GM23338 (cell line): Measurements from ENCODE around the gene PHF13. TPM values are rescaled to one million over a fixed set of nuclear protein-coding genes. Genes with fewer than 3 reads are reported as not detected.

Experiments used
- ATAC-seq: fragments of 200-7000 bp; cut with Tn5 transposase; 3 replicates; pipeline ENCODE4 v1.9.1; 2020
- DNase-seq: peaks from one replicate; pipeline ENCODE4 v3.0.0-alpha.2; 2015; ENCODE audit warnings: low spot score
- H2AFZ ChIP-seq: fragments of 200-600 bp; sonication (generic); 2 replicates; pipeline ENCODE4 v1.8.0; 2016; ENCODE audit warnings: antibody characterized with exemption, mild to moderate bottlenecking, moderate library complexity
- H3F3A ChIP-seq: fragments of 200-600 bp; sonication (generic); replicated peaks from 2 replicates; pipeline ENCODE4 v1.8.0; 2017; ENCODE audit warnings: antibody characterized with exemption, mixed run types, low read depth
- H3K27ac ChIP-seq: fragments of 200-600 bp; sonication (generic); 2 replicates; pipeline ENCODE4 v1.6.1; 2016; ENCODE audit warnings: low read depth
- H3K27me3 ChIP-seq: fragments of 200-600 bp; sonication (generic); 2 replicates; pipeline ENCODE4 v1.8.0; 2016; ENCODE audit warnings: mild to moderate bottlenecking, mixed run types, moderate library complexity; ENCODE audit not compliant: insufficient read depth
- H3K36me3 ChIP-seq: fragments of 200-600 bp; sonication (generic); 2 replicates; pipeline ENCODE4 v1.8.0; 2016; ENCODE audit warnings: mild to moderate bottlenecking; ENCODE audit not compliant: insufficient read depth
- H3K4me1 ChIP-seq: fragments of 200-600 bp; sonication (generic); 2 replicates; pipeline ENCODE4 v1.8.0; 2016; ENCODE audit warnings: mild to moderate bottlenecking, moderate library complexity; ENCODE audit not compliant: insufficient read depth
- H3K4me2 ChIP-seq: fragments of 200-600 bp; sonication (generic); 2 replicates; pipeline ENCODE4 v1.7.1; 2017; ENCODE audit warnings: mixed run types
- H3K4me3 ChIP-seq: fragments of 200-600 bp; sonication (generic); 2 replicates; pipeline ENCODE4 v1.6.1; 2016; ENCODE audit warnings: mixed run types
- H3K79me2 ChIP-seq: fragments of 200-600 bp; sonication (generic); replicated peaks from 2 replicates; pipeline ENCODE4 v1.8.0; 2017; ENCODE audit warnings: mild to moderate bottlenecking; ENCODE audit not compliant: insufficient read depth
- H3K9me2 ChIP-seq: fragments of 200-600 bp; sonication (generic); 2 replicates; pipeline ENCODE4 v1.8.0; 2017; ENCODE audit not compliant: insufficient read depth
- H4K20me1 ChIP-seq: fragments of 200-600 bp; sonication (generic); replicated peaks from 2 replicates; pipeline ENCODE4 v1.8.0; 2017; ENCODE audit warnings: mild to moderate bottlenecking; ENCODE audit not compliant: insufficient read depth
- H3K27ac Mint-ChIP-seq: 2 replicates; pipeline ENCODE4 v1.8.0; 2020; ENCODE audit warnings: inconsistent platforms, mild to moderate bottlenecking, moderate library complexity, mixed read lengths
- H3K27me3 Mint-ChIP-seq: 3 replicates; pipeline ENCODE4 v1.8.0; 2022; ENCODE audit warnings: low read depth, mild to moderate bottlenecking, moderate library complexity, mixed read lengths, inconsistent platforms; ENCODE audit not compliant: insufficient read depth, poor library complexity
- H3K36me3 Mint-ChIP-seq: 3 replicates; pipeline ENCODE4 v1.8.0; 2021; ENCODE audit warnings: low read depth, mild to moderate bottlenecking, inconsistent platforms, moderate library complexity, mixed read lengths
- H3K4me1 Mint-ChIP-seq: 3 replicates; pipeline ENCODE4 v1.8.0; 2020; ENCODE audit warnings: mild to moderate bottlenecking, inconsistent platforms, mixed read lengths
- H3K4me3 Mint-ChIP-seq: 3 replicates; pipeline ENCODE4 v1.8.0; 2021; ENCODE audit warnings: moderate library complexity, mild to moderate bottlenecking, inconsistent platforms, mixed read lengths
- H3K9me3 Mint-ChIP-seq: 3 replicates; pipeline ENCODE4 v1.8.0; 2020; ENCODE audit warnings: moderate library complexity, mild to moderate bottlenecking, inconsistent platforms, mixed read lengths
- CREB1 ChIP-seq: fragments of 250-450 bp; sonication (Bioruptor Pico); IDR thresholded peaks from 2 replicates; pipeline ENCODE4 v1.5.0; 2020; ENCODE audit warnings: low read depth, mild to moderate bottlenecking, moderate library complexity
- CTCF ChIP-seq, 2 experiments: fragments of 200-600 bp in 1 of 2; sonication (generic) in 1 of 2; conservative IDR thresholded peaks; 2 replicates each; pipeline versions ENCODE4 v1.5.1 to v1.6.1; 2016 to 2017; ENCODE audit warnings: antibody characterized with exemption in 2 of 2, low read depth in 2 of 2, mild to moderate bottlenecking in 2 of 2, moderate library complexity in 1 of 2
- EZH2 ChIP-seq: fragments of 200-600 bp; sonication (generic); IDR thresholded peaks from one replicate; pipeline ENCODE4 v1.8.0; 2017; ENCODE audit warnings: antibody characterized with exemption, mild to moderate bottlenecking, low read depth; ENCODE audit not compliant: unreplicated experiment
- EZH2phosphoT487 ChIP-seq: fragments of 200-600 bp; sonication (generic); IDR thresholded peaks from one replicate; pipeline ENCODE4 v1.8.1; 2018; ENCODE audit warnings: antibody characterized with exemption; ENCODE audit not compliant: unreplicated experiment
- JUNB ChIP-seq: IDR thresholded peaks from one replicate; pipeline ENCODE4 v1.6.1; 2016; ENCODE audit warnings: antibody characterized with exemption; ENCODE audit not compliant: unreplicated experiment
- POLR2AphosphoS5 ChIP-seq: IDR thresholded peaks from 2 replicates; pipeline ENCODE4 v1.6.1; 2016; ENCODE audit warnings: antibody characterized with exemption, low read depth
- STAT1 ChIP-seq: IDR thresholded peaks from one replicate; pipeline ENCODE4 v1.6.1; 2016; ENCODE audit warnings: antibody characterized with exemption; ENCODE audit not compliant: unreplicated experiment
- ZNF114 ChIP-seq: fragments of 250-450 bp; sonication (Bioruptor Pico); IDR thresholded peaks from 2 replicates; pipeline ENCODE4 v1.5.0; 2020; ENCODE audit warnings: mild to moderate bottlenecking, moderate library complexity
- ZNF331 ChIP-seq: fragments of 250-450 bp; sonication (Bioruptor Pico); IDR thresholded peaks from 2 replicates; pipeline ENCODE4 v1.5.0; 2020; ENCODE audit warnings: low read depth, mild to moderate bottlenecking, moderate library complexity
- polyA plus RNA-seq: library from polyadenylated mRNA; unstranded; fragments of >200 nt; fragmentation: Nextera tagmentation; extraction: Ambion mirVana; gene quantifications from 2 replicates; pipeline ENCODE4 v1.2.1, GENCODE V29; 2016
- total RNA-seq: library from RNA; depleted of rRNA; stranded (reverse); fragments of >200 nt; shearing (Covaris generic); gene quantifications from 2 replicates; pipeline ENCODE4 v1.2.3, GENCODE V29; 2014
- TF ChIP-seq, protein P1 (sequence below): fragments of 250-450 bp; sonication (Bioruptor Pico); IDR thresholded peaks from 2 replicates; pipeline ENCODE4 v1.5.0; 2020; ENCODE audit warnings: mild to moderate bottlenecking, moderate library complexity

The PHF13 gene
- total and polyA plus RNA-seq, 2 experiments from 2014 or later, result 12.1 to 33.2 TPM

DNA sequence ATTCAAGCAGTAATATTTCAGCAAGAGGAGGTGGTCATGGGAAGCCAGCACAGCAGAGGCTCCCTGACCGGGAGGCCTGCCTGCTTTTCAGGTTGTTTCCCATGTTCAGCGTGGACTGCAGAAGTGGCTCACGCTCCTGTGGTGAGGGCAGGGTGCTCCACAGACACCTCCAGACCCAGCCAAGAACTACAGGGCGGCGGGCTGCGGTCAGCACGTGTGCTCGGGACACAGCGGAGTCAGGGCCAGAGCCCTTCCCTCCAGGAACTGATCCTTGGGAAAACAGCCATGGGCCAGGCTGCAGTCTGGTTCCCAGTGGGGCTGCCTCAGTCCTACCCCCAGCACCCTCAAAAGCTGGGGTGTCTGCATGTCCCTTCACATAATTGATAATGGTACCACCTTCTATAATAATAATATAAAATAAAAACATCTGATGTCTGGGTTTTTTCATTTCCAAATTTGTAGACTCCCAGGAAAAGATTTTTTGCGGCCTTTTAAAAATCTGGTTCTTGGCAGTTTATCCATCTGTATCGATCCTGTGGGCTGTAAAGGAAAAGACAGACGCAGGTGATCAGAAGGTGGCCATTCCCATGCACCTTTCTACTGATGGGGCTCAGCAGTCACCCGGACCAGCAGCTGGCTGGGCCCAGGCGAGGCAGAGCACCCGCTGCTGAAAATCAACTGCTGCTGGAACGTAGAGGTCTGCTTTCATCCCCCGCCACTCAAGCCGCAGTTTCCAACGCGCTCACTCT is 21.8 kb downstream of the PHF13 start (continued):
- TF ChIP-seq CTCF (conservative IDR thresholded peaks at IDR 0.05; ENCODE audit: low read depth in 2 of 2) (no peak), ZNF331 (CRISPR knock-in tag) (no peak), EZH2 (no peak), STAT1 (no peak), POLR2AphosphoS5 (no peak), ZNF114 (CRISPR knock-in tag) (no peak), EZH2phosphoT487 (no peak), CREB1 (no peak)

GRCh38 chr1:6635910-6636760 is 22.6 kb downstream of the PHF13 start:
- 0 out of 2 replicates have a peak, but pooled peaks cover 8% of the 10 kb centered on the region for H4K20me1 ChIP-seq
- H3F3A ChIP-seq, result peaks cover 6% of the 10 kb centered on the region; the same call in 1 of the 2 replicates
- DNase-seq (no peak), ATAC-seq (no peak; the same call in 2 of the 3 replicates)
- H3K79me2 ChIP-seq, result no peaks in the 10 kb centered on the region
- H3K27me3 Mint-ChIP-seq, result peaks cover 9% of the 10 kb centered on the region
- H3K4me3 ChIP-seq, result no peak overlapping the region
- no peak overlapping the region for H3K27ac ChIP-seq
- no peak overlapping the region for H3K4me3 Mint-ChIP-seq
- no peak overlapping the region for H3K4me2 ChIP-seq
- no peak overlapping the region for H3K27ac Mint-ChIP-seq
- peaks cover 79% of the 10 kb centered on the region for H3K36me3 Mint-ChIP-seq
- no peaks in the 10 kb centered on the region for H3K9me3 Mint-ChIP-seq
- H3K9me2 ChIP-seq, result no peaks in the 10 kb centered on the region
- H3K4me1 ChIP-seq, result no peaks in the 10 kb centered on the region
- H3K36me3 ChIP-seq, result peaks cover 38% of the 10 kb centered on the region
- H3K4me1 Mint-ChIP-seq, result no peaks in the 10 kb centered on the region
- TF ChIP-seq, protein P1, sequence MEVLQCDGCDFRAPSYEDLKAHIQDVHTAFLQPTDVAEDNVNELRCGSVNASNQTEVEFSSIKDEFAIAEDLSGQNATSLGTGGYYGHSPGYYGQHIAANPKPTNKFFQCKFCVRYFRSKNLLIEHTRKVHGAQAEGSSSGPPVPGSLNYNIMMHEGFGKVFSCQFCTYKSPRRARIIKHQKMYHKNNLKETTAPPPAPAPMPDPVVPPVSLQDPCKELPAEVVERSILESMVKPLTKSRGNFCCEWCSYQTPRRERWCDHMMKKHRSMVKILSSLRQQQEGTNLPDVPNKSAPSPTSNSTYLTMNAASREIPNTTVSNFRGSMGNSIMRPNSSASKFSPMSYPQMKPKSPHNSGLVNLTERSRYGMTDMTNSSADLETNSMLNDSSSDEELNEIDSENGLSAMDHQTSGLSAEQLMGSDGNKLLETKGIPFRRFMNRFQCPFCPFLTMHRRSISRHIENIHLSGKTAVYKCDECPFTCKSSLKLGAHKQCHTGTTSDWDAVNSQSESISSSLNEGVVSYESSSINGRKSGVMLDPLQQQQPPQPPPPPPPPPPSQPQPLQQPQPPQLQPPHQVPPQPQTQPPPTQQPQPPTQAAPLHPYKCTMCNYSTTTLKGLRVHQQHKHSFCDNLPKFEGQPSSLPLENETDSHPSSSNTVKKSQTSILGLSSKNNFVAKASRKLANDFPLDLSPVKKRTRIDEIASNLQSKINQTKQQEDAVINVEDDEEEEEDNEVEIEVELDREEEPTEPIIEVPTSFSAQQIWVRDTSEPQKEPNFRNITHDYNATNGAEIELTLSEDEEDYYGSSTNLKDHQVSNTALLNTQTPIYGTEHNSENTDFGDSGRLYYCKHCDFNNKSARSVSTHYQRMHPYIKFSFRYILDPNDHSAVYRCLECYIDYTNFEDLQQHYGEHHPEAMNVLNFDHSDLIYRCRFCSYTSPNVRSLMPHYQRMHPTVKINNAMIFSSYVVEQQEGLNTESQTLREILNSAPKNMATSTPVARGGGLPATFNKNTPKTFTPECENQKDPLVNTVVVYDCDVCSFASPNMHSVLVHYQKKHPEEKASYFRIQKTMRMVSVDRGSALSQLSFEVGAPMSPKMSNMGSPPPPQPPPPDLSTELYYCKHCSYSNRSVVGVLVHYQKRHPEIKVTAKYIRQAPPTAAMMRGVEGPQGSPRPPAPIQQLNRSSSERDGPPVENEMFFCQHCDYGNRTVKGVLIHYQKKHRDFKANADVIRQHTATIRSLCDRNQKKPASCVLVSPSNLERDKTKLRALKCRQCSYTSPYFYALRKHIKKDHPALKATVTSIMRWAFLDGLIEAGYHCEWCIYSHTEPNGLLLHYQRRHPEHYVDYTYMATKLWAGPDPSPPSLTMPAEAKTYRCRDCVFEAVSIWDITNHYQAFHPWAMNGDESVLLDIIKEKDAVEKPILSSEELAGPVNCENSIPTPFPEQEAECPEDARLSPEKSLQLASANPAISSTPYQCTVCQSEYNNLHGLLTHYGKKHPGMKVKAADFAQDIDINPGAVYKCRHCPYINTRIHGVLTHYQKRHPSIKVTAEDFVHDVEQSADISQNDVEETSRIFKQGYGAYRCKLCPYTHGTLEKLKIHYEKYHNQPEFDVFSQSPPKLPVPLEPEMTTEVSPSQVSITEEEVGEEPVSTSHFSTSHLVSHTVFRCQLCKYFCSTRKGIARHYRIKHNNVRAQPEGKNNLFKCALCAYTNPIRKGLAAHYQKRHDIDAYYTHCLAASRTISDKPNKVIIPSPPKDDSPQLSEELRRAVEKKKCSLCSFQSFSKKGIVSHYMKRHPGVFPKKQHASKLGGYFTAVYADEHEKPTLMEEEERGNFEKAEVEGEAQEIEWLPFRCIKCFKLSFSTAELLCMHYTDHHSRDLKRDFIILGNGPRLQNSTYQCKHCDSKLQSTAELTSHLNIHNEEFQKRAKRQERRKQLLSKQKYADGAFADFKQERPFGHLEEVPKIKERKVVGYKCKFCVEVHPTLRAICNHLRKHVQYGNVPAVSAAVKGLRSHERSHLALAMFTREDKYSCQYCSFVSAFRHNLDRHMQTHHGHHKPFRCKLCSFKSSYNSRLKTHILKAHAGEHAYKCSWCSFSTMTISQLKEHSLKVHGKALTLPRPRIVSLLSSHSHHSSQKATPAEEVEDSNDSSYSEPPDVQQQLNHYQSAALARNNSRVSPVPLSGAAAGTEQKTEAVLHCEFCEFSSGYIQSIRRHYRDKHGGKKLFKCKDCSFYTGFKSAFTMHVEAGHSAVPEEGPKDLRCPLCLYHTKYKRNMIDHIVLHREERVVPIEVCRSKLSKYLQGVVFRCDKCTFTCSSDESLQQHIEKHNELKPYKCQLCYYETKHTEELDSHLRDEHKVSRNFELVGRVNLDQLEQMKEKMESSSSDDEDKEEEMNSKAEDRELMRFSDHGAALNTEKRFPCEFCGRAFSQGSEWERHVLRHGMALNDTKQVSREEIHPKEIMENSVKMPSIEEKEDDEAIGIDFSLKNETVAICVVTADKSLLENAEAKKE (CRISPR knock-in tag), result no peak
- TF ChIP-seq EZH2 (no peak), JUNB (no peak), CREB1 (no peak), STAT1 (no peak), CTCF (conservative IDR thresholded peaks at IDR 0.05; ENCODE audit: low read depth in 2 of 2) (no peak), ZNF114 (CRISPR knock-in tag) (no peak)
- no peak overlapping the region for H2AFZ ChIP-seq
- no peaks in the 10 kb centered on the region for H3K27me3 ChIP-seq
